Pancreas (tissue), 10 donors: Measurements from ENCODE around the gene BCL11B. TPM values are rescaled to one million over a fixed set of nuclear protein-coding genes. Genes with fewer than 3 reads are reported as not detected.
A peak's percentile ranks its signal among the peaks of the same experiment; 100 is the strongest.

Experiments used
- ATAC-seq, 4 donors: fragments of 200-7000 bp; cut with Tn5 transposase; one replicate each; pipeline versions ENCODE4 v1.8.0 to v1.9.1; 2020; ENCODE audit warnings: mild to moderate bottlenecking in 4 of 4, moderate library complexity in 4 of 4
- DNase-seq, 6 donors: peaks; one replicate each; pipeline ENCODE4 v3.0.0-alpha.2; 2020
- FAIRE-seq: peaks from 2 replicates; lab custom pipeline; 2012; peaks lifted over from hg19 to GRCh38; lab: Jason Lieb, UNC
- H3K27ac ChIP-seq, 4 donors: fragments of 200-600 bp; sonication (generic); 1 replicate in 3 of 4; 2 replicates in 1 of 4; pipeline versions ENCODE4 v1.5.0 to v1.8.0; 2020
- H3K27me3 ChIP-seq, 4 donors: fragments of 200-600 bp; one replicate each; pipeline ENCODE4 v1.8.0; 2021
- H3K36me3 ChIP-seq, 3 donors: fragments of 200-600 bp; sonication (generic) in 1 of 3; one replicate each; pipeline versions ENCODE4 v1.5.0 to v1.8.0; 2020 to 2021
- H3K4me1 ChIP-seq, 3 donors: fragments of 200-600 bp; one replicate each; pipeline ENCODE4 v1.8.0; 2021
- H3K4me3 ChIP-seq, 4 donors: fragments of 200-600 bp; sonication (generic) in 2 of 4; one replicate each; pipeline versions ENCODE4 v1.5.0 to v1.8.0; 2020 to 2021
- H3K9me3 ChIP-seq, 4 donors: fragments of 200-600 bp; one replicate each; pipeline ENCODE4 v1.8.0; 2021
- WGBS, 2 donors: extraction: QIAGEN DNeasy Blood & Tissue Kit; methylation state at CpG; one replicate each; pipeline ENCODE4 v1.1.7; 2013; 5-methylcytosine and 5-hydroxymethylcytosine counted together
- intact Hi-C, 3 donors: fragments of 100-400 bp; cut with DNase I; formaldehyde crosslinking; loops; one replicate each; pipeline versions ENCODE4 v1.11.1 to v1.14.2; 2022
- polyA plus RNA-seq, 2 donors: library from polyadenylated mRNA; stranded (reverse); fragments of 200-250 nt; gene quantifications; one replicate each; pipeline ENCODE4 v1.2.3, GENCODE V29; 2013
- total RNA-seq, 6 donors: library from RNA; stranded (reverse); fragmentation: NEBNext Ultra II Directional in 4 of 6; extraction: Animal tissue kit (Norgen Biotek cat#: 25700) in 4 of 6; gene quantifications; one replicate each; pipeline versions ENCODE4 v1.2.1 to v1.2.4, GENCODE V29; 2021 to 2023
- TF ChIP-seq, protein P1 (sequence below), 4 donors: fragments of 200-600 bp; sonication (generic) in 3 of 4; IDR thresholded peaks; one replicate each; pipeline versions ENCODE4 v1.5.0 to v1.8.0; 2021; ENCODE audit warnings: antibody characterized with exemption in 4 of 4
- donor health status: healthy with polysubstance abuse.
- donor health status: DM: no; HTN: no; CAD: no; lungs with moderate emphysema.
- donor health status: DM: no; HTN: no; CAD: no.
- donor health status: control.
- donor health status: control.
- donor health status: Bipolar disorder and iron deficiency.
- donor health status: DM: yes; HTN: yes; CAD: no.
- donor health status: DM: no; HTN: no; CAD: no.
- donor health status: DM: no; HTN: no; CAD: no.
- donor health status: DM: yes; HTN: yes; CAD: no.

The BCL11B gene
- total and polyA plus RNA-seq, 8 donors = 0.04 to 0.47 (median 0.27) TPM

GRCh38 chr14:99137913-99138571 lies 134.0 kb downstream of the BCL11B start:
- intact Hi-C loops = no loop called here
- Histone ChIP-seq H3K4me1 (no peaks in the 10 kb centered on the region), H3K27me3 (no peaks in the 10 kb centered on the region), H3K27ac (no peak overlapping the region), H3K36me3 (no peaks in the 10 kb centered on the region), H3K9me3 (no peaks in the 10 kb centered on the region), H3K4me3 (no peak overlapping the region)
- TF ChIP-seq, protein P1, sequence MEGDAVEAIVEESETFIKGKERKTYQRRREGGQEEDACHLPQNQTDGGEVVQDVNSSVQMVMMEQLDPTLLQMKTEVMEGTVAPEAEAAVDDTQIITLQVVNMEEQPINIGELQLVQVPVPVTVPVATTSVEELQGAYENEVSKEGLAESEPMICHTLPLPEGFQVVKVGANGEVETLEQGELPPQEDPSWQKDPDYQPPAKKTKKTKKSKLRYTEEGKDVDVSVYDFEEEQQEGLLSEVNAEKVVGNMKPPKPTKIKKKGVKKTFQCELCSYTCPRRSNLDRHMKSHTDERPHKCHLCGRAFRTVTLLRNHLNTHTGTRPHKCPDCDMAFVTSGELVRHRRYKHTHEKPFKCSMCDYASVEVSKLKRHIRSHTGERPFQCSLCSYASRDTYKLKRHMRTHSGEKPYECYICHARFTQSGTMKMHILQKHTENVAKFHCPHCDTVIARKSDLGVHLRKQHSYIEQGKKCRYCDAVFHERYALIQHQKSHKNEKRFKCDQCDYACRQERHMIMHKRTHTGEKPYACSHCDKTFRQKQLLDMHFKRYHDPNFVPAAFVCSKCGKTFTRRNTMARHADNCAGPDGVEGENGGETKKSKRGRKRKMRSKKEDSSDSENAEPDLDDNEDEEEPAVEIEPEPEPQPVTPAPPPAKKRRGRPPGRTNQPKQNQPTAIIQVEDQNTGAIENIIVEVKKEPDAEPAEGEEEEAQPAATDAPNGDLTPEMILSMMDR (IDR thresholded peaks at IDR 0.05) = no peak
- FAIRE-seq (no peak), DNase-seq (no peak), ATAC-seq (no peak)
- 61 to 69% methylated on average over 8 of the region's 8 CpGs for WGBS, 2 donors

DNA sequence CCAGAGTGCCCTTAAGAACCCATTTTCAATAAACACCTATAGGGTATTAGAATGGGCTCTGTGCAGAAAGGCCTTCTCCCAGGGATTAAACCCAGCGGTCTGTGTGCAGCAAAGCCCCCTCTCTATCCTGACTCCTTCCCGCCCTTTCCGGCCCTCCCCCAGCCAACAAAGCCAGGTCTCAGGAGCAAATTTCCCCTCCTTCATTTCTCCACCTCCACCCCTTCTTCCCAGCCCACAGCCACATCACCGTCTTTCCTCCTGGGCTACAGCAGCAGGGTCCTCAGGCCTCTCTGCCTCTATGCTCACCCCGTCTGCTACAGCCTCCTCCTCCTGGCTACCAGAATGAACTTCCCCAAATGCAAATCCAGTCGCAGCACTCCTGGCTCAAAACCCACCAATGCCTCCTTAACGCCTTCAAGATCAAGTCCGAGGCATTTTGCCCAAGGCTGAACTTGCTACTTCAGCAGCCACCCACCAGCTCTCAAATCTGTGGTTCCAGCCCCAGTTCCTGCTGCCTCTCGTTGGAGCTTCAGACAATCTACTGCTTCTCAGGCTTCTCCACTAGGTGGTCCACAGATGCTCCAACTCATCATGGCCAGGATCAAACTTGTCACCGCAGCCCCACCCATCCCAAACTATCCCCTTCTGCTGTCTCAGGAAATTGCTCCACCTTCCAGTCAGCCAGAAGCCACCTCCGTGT lies 134.8 kb downstream of the BCL11B start:
- FAIRE-seq = no peak

GRCh38 chr14:99136401-99136800 lies 135.6 kb downstream of the BCL11B start:
- TF ChIP-seq, protein P1 (IDR thresholded peaks at IDR 0.05) = no peak
- Histone ChIP-seq H3K4me3 (no peak overlapping the region), H3K27me3 (no peaks in the 10 kb centered on the region), H3K36me3 (no peaks in the 10 kb centered on the region), H3K9me3 (no peaks in the 10 kb centered on the region), H3K27ac (no peak overlapping the region), H3K4me1 (no peaks in the 10 kb centered on the region)
- intact Hi-C loops = no loop called here
- DNase-seq = peak in 1 of 6 donors; percentile 4
- no peak for ATAC-seq
- FAIRE-seq = no peak
- 23 to 32% methylated on average over 7 of the region's 7 CpGs for WGBS, 2 donors

More for the DNA sequence above, 134.8 kb downstream of the BCL11B start:
- Histone ChIP-seq H3K27me3 (no peaks in the 10 kb centered on the region), H3K4me3 (no peak overlapping the region), H3K27ac (no peak overlapping the region), H3K9me3 (no peaks in the 10 kb centered on the region), H3K4me1 (no peaks in the 10 kb centered on the region), H3K36me3 (no peaks in the 10 kb centered on the region)
- no peak for DNase-seq
- TF ChIP-seq, protein P1 (IDR thresholded peaks at IDR 0.05) = no peak
- ATAC-seq = no peak
- intact Hi-C loops = no loop called here
- WGBS, 2 donors = 64 to 79% methylated on average over 11 of the region's 11 CpGs

DNA sequence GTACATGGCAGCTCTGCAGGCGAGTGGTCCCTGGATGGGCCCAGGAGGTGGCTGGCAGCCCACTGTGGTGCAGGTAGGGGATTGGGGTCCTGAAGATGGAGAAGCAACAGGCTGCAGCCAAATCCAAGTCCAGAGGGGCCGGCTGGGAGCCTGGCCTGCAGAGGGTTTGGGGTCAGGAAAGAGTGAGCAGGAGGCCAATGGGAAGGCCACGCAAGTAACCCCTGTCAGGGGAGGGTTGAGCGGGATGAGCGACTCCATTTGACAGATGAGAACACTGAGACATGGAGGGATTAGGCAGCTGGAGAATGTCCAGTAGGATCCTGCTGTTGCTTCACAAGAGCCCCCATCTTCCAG lies 136.0 kb downstream of the BCL11B start:
- no peak overlapping the region for H3K4me3 ChIP-seq
- H3K36me3 ChIP-seq = no peaks in the 10 kb centered on the region
- intact Hi-C loops = no loop called here
- DNase-seq (peak in 1 of 6 donors; percentile 2), FAIRE-seq (no peak), ATAC-seq (no peak)
- WGBS, 2 donors = 75 to 88% methylated on average over 5 of the region's 5 CpGs
- no peaks in the 10 kb centered on the region for H3K27me3 ChIP-seq
- H3K4me1 ChIP-seq = no peaks in the 10 kb centered on the region
- H3K9me3 ChIP-seq = no peaks in the 10 kb centered on the region
- H3K27ac ChIP-seq = no peak overlapping the region
- TF ChIP-seq, protein P1 (IDR thresholded peaks at IDR 0.05) = no peak

DNA sequence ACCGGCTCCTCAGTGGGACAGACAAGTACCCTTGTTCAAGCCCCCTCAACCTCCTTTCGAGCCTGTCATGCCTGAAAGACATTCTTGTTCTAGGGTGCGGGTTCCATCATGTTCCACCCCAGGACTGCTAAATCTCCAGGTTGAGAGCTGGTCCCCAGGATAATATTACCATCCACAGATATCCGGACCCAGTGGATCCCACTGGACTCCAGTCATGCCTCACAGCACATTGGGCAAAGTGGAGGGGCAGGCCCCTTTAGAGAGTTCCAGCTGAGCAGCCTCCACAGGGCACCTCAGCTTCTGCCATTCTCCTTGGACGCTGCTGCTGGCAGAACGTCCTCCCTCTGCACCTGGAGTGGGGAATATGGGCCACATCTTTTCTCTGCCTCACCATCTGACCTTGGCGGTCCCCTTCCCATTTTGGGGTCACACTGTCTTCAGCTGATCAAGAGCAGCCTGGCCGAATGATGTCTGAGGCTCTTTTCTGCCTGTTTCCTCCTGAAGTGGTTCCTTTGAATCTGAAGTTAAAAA lies 137.4 kb downstream of the BCL11B start:
- no peak overlapping the region for H3K4me3 ChIP-seq
- TF ChIP-seq, protein P1 (IDR thresholded peaks at IDR 0.05) = no peak
- ATAC-seq (no peak), FAIRE-seq (no peak), DNase-seq (peak in 1 of 6 donors; percentile 1)
- no peaks in the 10 kb centered on the region for H3K9me3 ChIP-seq
- no peaks in the 10 kb centered on the region for H3K4me1 ChIP-seq
- 73 to 79% methylated on average over 8 of the region's 8 CpGs for WGBS, 2 donors
- H3K27me3 ChIP-seq = no peaks in the 10 kb centered on the region
- intact Hi-C loops = no loop called here
- no peaks in the 10 kb centered on the region for H3K36me3 ChIP-seq
- no peak overlapping the region for H3K27ac ChIP-seq
